ENCODE measurements around the gene CST7.

DNA sequence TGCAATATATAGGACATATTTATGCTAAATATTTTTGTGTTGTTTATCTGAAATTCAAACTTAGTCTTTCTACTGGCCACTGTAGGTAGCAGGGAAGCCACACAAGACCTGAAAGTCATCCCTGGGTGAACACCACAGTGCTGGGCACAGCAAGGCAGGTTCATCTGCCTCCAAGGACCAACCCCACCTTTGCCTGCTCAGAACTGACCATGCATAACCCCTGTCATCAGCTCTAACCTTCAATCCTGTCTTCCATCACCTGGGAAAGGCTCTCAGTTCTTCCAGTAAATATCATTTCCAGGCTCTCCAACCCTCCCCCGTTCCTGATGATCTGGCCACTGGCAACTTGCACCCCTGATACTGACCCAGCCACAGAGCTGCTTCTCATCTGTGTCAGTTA lies 32.7 kb upstream of the CST7 start:
- TF ChIP-seq, protein P1, sequence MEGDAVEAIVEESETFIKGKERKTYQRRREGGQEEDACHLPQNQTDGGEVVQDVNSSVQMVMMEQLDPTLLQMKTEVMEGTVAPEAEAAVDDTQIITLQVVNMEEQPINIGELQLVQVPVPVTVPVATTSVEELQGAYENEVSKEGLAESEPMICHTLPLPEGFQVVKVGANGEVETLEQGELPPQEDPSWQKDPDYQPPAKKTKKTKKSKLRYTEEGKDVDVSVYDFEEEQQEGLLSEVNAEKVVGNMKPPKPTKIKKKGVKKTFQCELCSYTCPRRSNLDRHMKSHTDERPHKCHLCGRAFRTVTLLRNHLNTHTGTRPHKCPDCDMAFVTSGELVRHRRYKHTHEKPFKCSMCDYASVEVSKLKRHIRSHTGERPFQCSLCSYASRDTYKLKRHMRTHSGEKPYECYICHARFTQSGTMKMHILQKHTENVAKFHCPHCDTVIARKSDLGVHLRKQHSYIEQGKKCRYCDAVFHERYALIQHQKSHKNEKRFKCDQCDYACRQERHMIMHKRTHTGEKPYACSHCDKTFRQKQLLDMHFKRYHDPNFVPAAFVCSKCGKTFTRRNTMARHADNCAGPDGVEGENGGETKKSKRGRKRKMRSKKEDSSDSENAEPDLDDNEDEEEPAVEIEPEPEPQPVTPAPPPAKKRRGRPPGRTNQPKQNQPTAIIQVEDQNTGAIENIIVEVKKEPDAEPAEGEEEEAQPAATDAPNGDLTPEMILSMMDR (IDR thresholded peaks at IDR 0.05): no peak
- no peak for TF ChIP-seq EP300 (IDR thresholded peaks at IDR 0.05)

Data from suprapubic skin (tissue), 3 donors.